Transverse colon (tissue), 4 donors: ENCODE measurements around the gene HSD11B2. TPM values are rescaled to one million over a fixed set of nuclear protein-coding genes. Genes with fewer than 3 reads are reported as not detected.

Experiments used
- DNase-seq: peaks from one replicate; pipeline ENCODE4 v3.0.0-alpha.2; 2019
- H3K27ac ChIP-seq, 4 donors: fragments of 200-600 bp; sonication (generic); 2 replicates each; pipeline ENCODE4 v1.5.1; 2016 to 2018; ENCODE audit warnings: inconsistent platforms in 4 of 4
- H3K27me3 ChIP-seq: fragments of 200-600 bp; sonication (generic); 2 replicates; pipeline ENCODE4 v1.5.1; 2017; ENCODE audit warnings: inconsistent platforms
- H3K36me3 ChIP-seq, 4 donors: fragments of 200-600 bp; sonication (generic); 2 replicates each; pipeline ENCODE4 v1.5.1; 2017 to 2019; ENCODE audit warnings: inconsistent platforms in 4 of 4
- H3K4me1 ChIP-seq, 4 donors: fragments of 200-600 bp; sonication (generic); 2 replicates each; pipeline ENCODE4 v1.5.1; 2017 to 2020; ENCODE audit warnings: inconsistent platforms in 4 of 4
- H3K4me3 ChIP-seq, 4 donors: fragments of 200-600 bp; sonication (generic); 1 replicate in 1 of 4; 2 replicates in 3 of 4; pipeline versions ENCODE4 v1.5.1 to v1.6.1; 2017 to 2019; ENCODE audit warnings: inconsistent platforms in 4 of 4
- H3K9me3 ChIP-seq, 2 donors: fragments of 200-600 bp; sonication (generic); 2 replicates each; pipeline ENCODE4 v1.5.1; 2017 to 2019; ENCODE audit warnings: inconsistent platforms in 2 of 2
- CTCF ChIP-seq, 5 experiments: fragments of 200-600 bp in 3 of 5; fragments of 450-650 bp in 2 of 5; sonication (generic) in 3 of 5; IDR thresholded peaks; 1 replicate in 2 of 5; 2 replicates in 3 of 5; pipeline ENCODE4 v1.5.1; 2016 to 2017; ENCODE audit warnings: antibody characterized with exemption in 5 of 5, inconsistent platforms in 3 of 5, mild to moderate bottlenecking in 2 of 5, moderate library complexity in 1 of 5
- EP300 ChIP-seq: sonication (generic); formaldehyde crosslinking; IDR thresholded peaks from one replicate; pipeline ENCODE4 v1.6.1; 2017; ENCODE audit warnings: antibody characterized with exemption, low read depth
- POLR2A ChIP-seq: fragments of 450-650 bp; IDR thresholded peaks from one replicate; pipeline ENCODE4 v1.6.1; 2016; ENCODE audit warnings: antibody characterized with exemption, mild to moderate bottlenecking, moderate library complexity
- POLR2AphosphoS5 ChIP-seq, 3 donors: sonication (generic); formaldehyde crosslinking; IDR thresholded peaks; one replicate each; pipeline ENCODE4 v1.6.1; 2016; ENCODE audit warnings: antibody characterized with exemption in 3 of 3
- WGBS, 2 donors: methylation state at CpG; one replicate each; pipeline ENCODE4 v1.1.5; 2018; ENCODE audit warnings: low coverage in 1 of 2; 5-methylcytosine and 5-hydroxymethylcytosine counted together
- in situ Hi-C, 4 donors: fragments of 200-750 bp; cut with MboI; loops; one replicate each; pipeline versions ENCODE4 v1.15.0 to v1.15.1; 2017; ENCODE audit warnings: low sequenced_read_pairs in 3 of 4, low pct_ligation_motif_present in 1 of 4, low pct_unique_long_range_greater_than_20kb in 1 of 4
- intact Hi-C: fragments of 100-400 bp; cut with DNase I; formaldehyde crosslinking; loops from one replicate; pipeline ENCODE4 v1.15.1; 2023; ENCODE audit warnings: low total_unique reads
- total RNA-seq, 4 donors: library from RNA; depleted of rRNA; stranded (reverse); fragments of >200 nt; gene quantifications; one replicate each; pipeline ENCODE4 v1.1.0, GENCODE V29; 2016

HSD11B2 gene
- total RNA-seq, 4 donors from 2014 or later: 667 to 1,081 (median 790) TPM

DNA sequence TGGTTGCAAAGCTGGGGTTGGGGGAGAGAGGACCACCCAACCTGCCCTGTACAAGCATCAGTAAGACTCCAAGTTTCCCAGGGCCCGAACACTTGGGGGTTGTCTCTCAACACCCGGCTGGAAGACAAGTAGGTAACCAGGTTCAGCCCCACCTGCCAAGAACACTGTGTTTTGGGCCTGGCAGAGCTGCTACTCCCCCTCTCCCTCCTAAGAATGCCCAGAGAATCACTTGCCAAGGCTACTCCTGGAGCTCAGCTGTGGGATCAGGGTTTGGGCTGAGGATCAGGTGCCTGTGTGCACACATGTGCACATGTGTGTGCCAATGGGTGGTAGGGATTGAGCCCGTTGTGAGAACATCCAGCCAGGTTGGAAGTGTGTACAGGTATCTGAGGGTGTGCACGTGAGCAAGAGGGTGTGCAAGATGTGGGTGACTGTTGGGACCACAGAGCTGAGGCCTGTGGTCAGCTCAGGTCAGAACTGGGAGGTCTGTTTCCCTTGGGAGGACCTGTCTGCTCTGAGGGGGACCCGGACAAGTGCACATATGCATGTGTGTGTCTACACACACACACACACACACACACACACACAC lies 2.3 kb downstream of the HSD11B2 start:
- WGBS, 2 donors: 92% methylated on average over 4 of the region's 5 CpGs; no CpG with 5 or more reads in 1 of the 2 donors
- TF ChIP-seq POLR2AphosphoS5 (IDR thresholded peaks at IDR 0.05) (peak in 1 of 3 donors; percentile 58), CTCF (IDR thresholded peaks at IDR 0.05) (no peak)
- peak overlapping the region; percentile 14 to 57 (median 52) for H3K4me3 ChIP-seq
- H3K4me1 ChIP-seq: peaks cover 11 to 32% (median 23%) of the 10 kb centered on the region in 4 donors
- intact Hi-C loops: no loop called here
- H3K9me3 ChIP-seq: no peaks in the 10 kb centered on the region
- peak overlapping the region; percentile 88 to 94 (median 90) for H3K27ac ChIP-seq
- DNase-seq: no peak
- H3K36me3 ChIP-seq: peaks cover 0 to 13% (median 2%) of the 10 kb centered on the region in 4 donors
- in situ Hi-C loops: no loop called here
- no peaks in the 10 kb centered on the region for H3K27me3 ChIP-seq

- no peaks in the 10 kb centered on the region for H3K9me3 ChIP-seq
- WGBS, 2 donors: 94% methylated on average over 16 of the region's 16 CpGs; no CpG with 5 or more reads in 1 of the 2 donors
- intact Hi-C loops (no loop called here), in situ Hi-C loops (no loop called here)
- H3K4me1 ChIP-seq: peaks cover 6 to 22% (median 12%) of the 10 kb centered on the region in 4 donors
- DNase-seq: no peak
- peak overlapping the region; percentile 6 to 91 (median 67) for H3K27ac ChIP-seq
- TF ChIP-seq POLR2A (peak; percentile 23), POLR2AphosphoS5 (IDR thresholded peaks at IDR 0.05) (peak in 1 of 3 donors; percentile 61), EP300 (no peak), CTCF (IDR thresholded peaks at IDR 0.05) (peak in 1 of 5 experiments; percentile 8)
- peaks cover 0 to 22% (median 2%) of the 10 kb centered on the region in 4 donors for H3K36me3 ChIP-seq
- H3K27me3 ChIP-seq: no peaks in the 10 kb centered on the region
- no peak overlapping the region for H3K4me3 ChIP-seq
These were observed 4.8 kb downstream of the HSD11B2 start for GRCh38 chr16:67435758-67436164.

DNA sequence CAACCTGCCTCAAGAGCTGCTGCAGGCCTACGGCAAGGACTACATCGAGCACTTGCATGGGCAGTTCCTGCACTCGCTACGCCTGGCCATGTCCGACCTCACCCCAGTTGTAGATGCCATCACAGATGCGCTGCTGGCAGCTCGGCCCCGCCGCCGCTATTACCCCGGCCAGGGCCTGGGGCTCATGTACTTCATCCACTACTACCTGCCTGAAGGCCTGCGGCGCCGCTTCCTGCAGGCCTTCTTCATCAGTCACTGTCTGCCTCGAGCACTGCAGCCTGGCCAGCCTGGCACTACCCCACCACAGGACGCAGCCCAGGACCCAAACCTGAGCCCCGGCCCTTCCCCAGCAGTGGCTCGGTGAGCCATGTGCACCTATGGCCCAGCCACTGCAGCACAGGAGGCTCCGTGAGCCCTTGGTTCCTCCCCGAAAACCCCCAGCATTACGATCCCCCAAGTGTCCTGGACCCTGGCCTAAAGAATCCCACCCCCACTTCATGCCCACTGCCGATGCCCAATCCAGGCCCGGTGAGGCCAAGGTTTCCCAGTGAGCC lies 5.8 kb downstream of the HSD11B2 start:
- Histone ChIP-seq H3K27me3 (no peaks in the 10 kb centered on the region), H3K36me3 (peaks cover 0 to 22% (median 2%) of the 10 kb centered on the region in 4 donors), H3K4me1 (peaks cover 14 to 26% (median 19%) of the 10 kb centered on the region in 4 donors), H3K9me3 (no peaks in the 10 kb centered on the region), H3K27ac (peak overlapping the region in 1 of 4 donors; percentile 3), H3K4me3 (no peak overlapping the region)
- no peak for DNase-seq
- peak in 2 of 3 donors; percentile 21 to 30 for TF ChIP-seq POLR2AphosphoS5 (IDR thresholded peaks at IDR 0.05)
- TF ChIP-seq POLR2A: peak; percentile 19
- no peak for TF ChIP-seq CTCF (IDR thresholded peaks at IDR 0.05)
- intact Hi-C loops: no loop called here
- in situ Hi-C loops: no loop called here
- WGBS, 2 donors: 95% methylated on average over 23 of the region's 23 CpGs; no CpG with 5 or more reads in 1 of the 2 donors

DNA sequence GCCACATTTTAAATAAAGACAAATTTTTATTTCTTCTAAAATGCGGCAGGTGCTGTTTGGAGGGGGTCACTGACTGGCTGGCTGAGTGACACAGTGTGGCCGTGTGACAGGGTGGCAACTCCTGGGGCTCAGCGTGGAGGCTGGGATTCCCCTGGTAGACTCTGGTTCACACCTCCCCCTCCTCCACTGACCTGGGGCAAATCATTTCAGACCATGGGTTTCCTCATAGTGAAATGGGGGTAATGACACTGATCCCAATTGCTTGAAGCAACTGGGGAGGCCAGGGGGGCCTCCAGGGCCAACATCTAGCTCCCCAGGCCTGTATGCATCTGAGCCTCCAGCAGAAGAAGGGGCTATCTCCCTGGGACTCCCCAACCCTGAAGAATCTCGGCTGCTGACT lies 6.6 kb downstream of the HSD11B2 start:
- H3K9me3 ChIP-seq: no peaks in the 10 kb centered on the region
- H3K27me3 ChIP-seq: no peaks in the 10 kb centered on the region
- no peak overlapping the region for H3K4me3 ChIP-seq
- in situ Hi-C loops: no loop called here
- WGBS, 2 donors: 67% methylated on average over 3 of the region's 4 CpGs; no CpG with 5 or more reads in 1 of the 2 donors
- H3K4me1 ChIP-seq: peaks cover 18 to 28% (median 22%) of the 10 kb centered on the region in 4 donors
- peaks cover 0 to 22% (median 2%) of the 10 kb centered on the region in 4 donors for H3K36me3 ChIP-seq
- TF ChIP-seq POLR2A (no peak), POLR2AphosphoS5 (IDR thresholded peaks at IDR 0.05) (no peak), CTCF (IDR thresholded peaks at IDR 0.05) (no peak), EP300 (no peak)
- no peak for DNase-seq
- peak overlapping the region in 3 of 4 donors; percentile 11 to 90 (median 51) for H3K27ac ChIP-seq
- intact Hi-C loops: no loop called here
